C4-2B (cell line): ENCODE data around the gene CYTH1.

Source experiments
- H3K27ac ChIP-seq: fragments of 450-650 bp; 2 replicates; pipeline ENCODE4 v1.5.1; 2017
- ZFX ChIP-seq: fragments of 450-650 bp; IDR thresholded peaks from 2 replicates; pipeline ENCODE4 v1.6.1; 2017
- TF ChIP-seq, protein P1 (sequence below): fragments of 450-650 bp; conservative IDR thresholded peaks from 2 replicates; pipeline ENCODE4 v1.5.1; 2017; ENCODE audit warnings: mild to moderate bottlenecking

The CYTH1 gene

DNA sequence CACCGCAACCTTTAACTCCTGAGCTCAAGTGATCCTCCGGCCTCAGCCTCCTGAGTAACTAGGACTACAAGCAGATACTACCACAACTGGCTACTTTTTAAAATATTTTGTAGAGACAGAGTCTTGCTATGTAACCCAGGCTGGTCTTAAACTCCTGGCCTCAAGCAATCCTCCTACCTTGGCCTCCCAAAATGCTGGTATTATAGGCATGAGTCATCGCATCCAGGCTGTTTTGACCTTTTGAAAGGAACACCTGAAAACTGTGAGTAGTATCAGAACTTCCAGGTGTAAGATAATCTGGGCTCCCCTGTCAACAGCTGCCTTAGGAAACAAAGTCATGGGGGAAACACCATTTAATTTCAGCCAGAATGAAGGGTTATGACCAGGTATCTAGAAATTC, 77.5 kb downstream of the CYTH1 start:
- TF ChIP-seq ZFX, result no peak
- TF ChIP-seq, protein P1, sequence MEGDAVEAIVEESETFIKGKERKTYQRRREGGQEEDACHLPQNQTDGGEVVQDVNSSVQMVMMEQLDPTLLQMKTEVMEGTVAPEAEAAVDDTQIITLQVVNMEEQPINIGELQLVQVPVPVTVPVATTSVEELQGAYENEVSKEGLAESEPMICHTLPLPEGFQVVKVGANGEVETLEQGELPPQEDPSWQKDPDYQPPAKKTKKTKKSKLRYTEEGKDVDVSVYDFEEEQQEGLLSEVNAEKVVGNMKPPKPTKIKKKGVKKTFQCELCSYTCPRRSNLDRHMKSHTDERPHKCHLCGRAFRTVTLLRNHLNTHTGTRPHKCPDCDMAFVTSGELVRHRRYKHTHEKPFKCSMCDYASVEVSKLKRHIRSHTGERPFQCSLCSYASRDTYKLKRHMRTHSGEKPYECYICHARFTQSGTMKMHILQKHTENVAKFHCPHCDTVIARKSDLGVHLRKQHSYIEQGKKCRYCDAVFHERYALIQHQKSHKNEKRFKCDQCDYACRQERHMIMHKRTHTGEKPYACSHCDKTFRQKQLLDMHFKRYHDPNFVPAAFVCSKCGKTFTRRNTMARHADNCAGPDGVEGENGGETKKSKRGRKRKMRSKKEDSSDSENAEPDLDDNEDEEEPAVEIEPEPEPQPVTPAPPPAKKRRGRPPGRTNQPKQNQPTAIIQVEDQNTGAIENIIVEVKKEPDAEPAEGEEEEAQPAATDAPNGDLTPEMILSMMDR, result no peak
- no peak overlapping the region for H3K27ac ChIP-seq

DNA sequence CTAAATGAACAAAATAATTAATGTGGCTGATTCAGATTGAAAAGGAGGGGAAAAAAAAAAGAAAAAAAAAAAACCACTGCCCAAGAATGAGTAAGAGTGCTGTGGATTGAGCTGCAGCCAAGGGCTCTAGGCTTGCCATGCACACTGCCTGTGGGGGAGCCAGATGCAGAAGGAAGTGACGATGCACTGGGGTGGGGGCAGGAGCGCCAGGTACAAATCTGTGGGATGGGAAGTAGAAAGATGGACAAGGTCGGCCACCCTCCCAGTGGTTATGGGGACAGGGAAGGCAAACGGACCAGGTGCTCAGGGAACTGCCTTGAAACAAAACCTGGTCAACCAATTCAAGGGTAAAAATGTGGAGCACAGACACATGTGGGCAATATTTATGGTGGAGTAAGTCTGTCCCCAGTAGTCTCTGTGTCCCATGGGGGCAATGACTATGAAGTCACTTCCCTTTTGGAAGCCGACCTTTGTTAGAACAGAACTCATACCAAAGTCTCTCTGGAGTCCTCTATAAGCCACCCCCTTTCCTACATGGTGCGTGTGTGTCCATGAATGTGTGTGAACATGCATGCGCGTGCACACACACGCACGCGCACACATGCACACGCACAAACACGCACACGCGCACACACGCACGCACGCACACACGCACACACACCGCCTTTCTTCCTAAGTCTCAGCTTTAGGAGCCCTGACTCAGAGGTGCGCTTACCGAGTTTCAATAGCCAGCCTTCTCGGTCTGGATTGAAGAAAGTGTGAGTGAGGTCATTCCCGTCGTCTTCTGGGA, 84.3 kb downstream of the CYTH1 start:
- no peak overlapping the region for H3K27ac ChIP-seq
- no peak for TF ChIP-seq ZFX
- TF ChIP-seq, protein P1, result no peak

DNA sequence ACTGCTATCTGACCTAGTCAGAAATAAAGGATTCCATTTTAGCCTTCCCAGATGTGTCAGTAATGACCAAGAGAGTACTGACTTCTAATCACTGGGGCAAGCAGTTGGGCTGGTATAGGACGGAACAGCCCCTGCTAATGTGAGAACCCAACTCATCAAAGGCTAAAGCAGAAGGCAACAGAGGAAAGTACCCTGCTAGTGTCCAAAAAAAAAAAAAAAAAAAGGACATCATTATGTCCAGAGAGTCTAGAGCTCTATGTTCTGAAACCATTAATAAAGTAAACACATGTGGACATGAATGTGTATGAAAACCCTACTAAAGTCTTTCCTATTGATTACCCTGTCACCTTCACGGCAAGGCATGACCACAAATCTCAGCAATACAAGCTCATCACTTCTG, 85.0 kb downstream of the CYTH1 start:
- no peak for TF ChIP-seq ZFX
- TF ChIP-seq, protein P1, result no peak
- no peak overlapping the region for H3K27ac ChIP-seq

DNA sequence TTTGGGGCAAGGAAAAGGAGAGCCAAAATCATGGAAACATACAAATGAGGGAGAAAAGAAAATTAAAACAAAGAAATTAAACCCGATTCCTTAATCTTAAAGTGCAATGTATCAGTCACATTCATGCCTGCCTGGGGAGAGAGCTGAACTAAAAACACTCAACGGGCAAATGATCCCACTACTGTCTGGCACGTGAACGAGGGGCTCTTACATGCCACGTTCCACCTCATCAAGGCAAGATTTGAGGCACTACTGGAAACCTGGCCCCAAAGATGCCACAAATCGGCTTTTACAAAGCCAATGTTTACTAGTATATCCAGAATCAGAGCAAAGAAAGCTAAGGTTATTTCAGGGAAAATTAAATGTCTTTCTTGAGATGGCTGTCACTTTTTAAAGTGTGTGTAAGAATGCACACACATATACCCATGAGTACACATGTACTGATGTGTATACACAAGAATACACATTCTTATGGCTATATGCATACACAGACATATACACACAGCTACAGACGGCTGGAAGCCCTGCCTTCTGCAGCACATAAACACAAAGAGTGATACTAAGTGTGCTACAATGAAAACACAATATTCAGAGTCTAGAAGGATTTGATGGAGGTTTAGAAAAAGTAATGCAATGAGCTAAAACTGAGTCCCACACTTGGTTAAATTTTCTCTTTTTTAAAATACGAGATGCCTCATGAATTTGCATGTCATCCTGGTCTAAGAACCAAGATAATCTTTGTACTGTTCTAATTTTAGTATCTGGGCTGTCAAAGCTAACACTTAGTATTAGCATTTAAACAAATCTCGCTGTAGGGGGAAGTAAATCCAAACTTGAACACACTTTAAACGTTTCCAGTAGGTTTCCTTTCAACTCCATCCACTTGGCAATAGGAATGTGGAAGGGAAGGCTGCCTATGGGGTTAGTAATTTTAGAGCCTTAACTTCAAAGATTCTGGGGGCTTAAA, 85.8 kb downstream of the CYTH1 start:
- TF ChIP-seq, protein P1, result no peak
- no peak for TF ChIP-seq ZFX
- H3K27ac ChIP-seq, result no peak overlapping the region

DNA sequence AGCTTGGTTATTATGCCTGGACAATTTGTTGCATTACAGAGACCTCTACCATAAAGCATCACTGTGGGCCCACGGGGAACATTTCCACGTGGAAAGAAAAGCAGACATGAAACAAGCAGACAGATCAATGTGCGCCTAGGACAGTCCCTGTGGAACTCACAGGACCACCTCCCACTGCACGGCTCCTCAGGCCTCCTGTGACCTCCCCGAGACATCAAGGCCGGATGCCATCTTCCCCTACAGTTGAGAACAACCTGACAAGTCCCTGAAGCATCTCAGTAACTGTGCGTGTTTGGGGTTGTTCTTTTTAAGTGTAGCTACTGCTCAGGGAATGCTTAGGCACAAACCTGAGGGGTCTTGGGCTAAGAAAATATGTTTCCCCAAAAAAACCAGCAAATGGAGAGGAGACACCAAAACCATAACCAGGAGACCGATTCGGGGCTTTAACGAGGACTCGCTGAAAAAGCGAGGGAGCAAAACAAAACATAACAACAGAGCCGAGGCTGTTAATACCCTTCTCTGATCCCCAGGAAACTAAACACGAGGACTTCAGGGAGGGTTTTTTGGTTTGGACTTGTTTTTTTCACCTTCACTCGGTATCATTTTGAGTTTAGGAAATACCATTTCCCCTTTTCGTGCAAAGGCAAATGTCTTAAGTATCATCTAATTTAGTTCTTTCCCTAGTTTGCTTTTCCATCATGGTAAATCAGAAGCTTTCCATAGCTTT, 87.1 kb downstream of the CYTH1 start:
- H3K27ac ChIP-seq, result no peak overlapping the region
- TF ChIP-seq ZFX, result no peak
- TF ChIP-seq, protein P1, result no peak

DNA sequence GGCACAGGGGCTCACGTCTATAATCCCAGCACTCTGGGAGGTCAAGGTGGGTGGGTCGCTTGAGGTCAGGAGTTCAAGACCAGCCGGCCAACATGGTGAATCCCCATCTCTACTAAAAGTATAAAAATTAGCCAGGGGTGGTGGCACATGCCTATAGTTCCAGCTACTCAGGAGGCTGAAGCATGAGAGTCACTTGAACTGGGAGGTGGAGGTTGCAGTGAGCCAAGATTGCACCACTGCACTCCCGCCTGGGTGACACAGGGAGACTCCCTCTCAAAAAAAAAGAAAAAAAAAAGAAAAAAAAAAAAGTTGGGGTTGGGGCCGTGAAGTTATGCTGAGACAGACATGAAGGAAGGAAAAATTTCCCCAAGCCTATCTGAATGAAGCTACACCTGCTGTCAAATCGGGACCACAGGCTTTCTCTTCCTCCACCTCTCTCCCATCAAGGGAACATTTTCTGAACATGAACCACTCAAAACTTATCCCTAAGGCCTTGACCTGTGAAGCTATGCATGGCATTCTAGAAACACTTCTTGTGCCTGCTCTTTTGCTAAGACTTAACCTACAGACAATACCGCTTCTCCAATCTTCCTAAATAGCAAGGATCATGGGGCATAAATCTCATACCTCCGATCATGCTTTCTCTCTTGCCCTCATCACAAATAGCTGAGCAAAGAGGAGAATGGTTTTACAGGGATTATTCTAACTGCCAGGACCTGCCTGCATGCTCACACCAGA, 88.6 kb downstream of the CYTH1 start:
- no peak for TF ChIP-seq ZFX
- TF ChIP-seq, protein P1, result no peak
- H3K27ac ChIP-seq, result no peak overlapping the region
